ENCODE measurements around the gene HMGA1.
"Not testable (repeated sequence)": the region's sequence is repeated elsewhere in the genome, so short reads cannot be mapped to it uniquely, and the experiment has no call there.

DNA sequence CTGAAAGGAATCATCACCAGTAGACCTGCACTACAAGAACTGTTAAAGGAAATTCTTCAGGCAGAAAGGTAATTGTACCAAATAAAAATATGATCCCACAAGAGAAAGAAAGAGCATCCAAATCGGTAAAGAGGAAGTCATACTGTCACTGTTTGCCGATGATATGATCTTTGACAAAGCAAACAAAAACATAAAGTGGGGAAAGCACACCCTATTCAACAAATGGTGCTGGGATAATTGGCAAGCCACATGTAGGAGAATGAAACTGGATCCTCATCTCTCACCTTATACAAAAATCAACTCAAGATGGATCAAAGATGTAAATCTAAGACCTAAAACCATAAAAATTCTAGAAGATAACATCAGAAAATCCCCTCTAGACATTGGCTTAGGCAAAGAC lies 15.7 kb downstream of the HMGA1 start:
- not testable (repeated sequence) for TF ChIP-seq RCOR1 (IDR thresholded peaks at IDR 0.05; ENCODE audit: low read length); SIN3A (IDR thresholded peaks at IDR 0.05; ENCODE audit: borderline replicate concordance, low read depth, low read length); POLR2AphosphoS5 (IDR thresholded peaks at IDR 0.05; ENCODE audit: low read depth, low read length); RAD21 (IDR thresholded peaks at IDR 0.05; ENCODE audit: low read length); EP300 (IDR thresholded peaks at IDR 0.05; ENCODE audit: borderline replicate concordance in 1 of 2, low read depth in 1 of 2, low read length in 1 of 2); FOXJ3 (CRISPR knock-in tag; IDR thresholded peaks at IDR 0.05); MEF2A (IDR thresholded peaks at IDR 0.05; ENCODE audit: borderline replicate concordance, low read depth)
- TF ChIP-seq, protein P1, sequence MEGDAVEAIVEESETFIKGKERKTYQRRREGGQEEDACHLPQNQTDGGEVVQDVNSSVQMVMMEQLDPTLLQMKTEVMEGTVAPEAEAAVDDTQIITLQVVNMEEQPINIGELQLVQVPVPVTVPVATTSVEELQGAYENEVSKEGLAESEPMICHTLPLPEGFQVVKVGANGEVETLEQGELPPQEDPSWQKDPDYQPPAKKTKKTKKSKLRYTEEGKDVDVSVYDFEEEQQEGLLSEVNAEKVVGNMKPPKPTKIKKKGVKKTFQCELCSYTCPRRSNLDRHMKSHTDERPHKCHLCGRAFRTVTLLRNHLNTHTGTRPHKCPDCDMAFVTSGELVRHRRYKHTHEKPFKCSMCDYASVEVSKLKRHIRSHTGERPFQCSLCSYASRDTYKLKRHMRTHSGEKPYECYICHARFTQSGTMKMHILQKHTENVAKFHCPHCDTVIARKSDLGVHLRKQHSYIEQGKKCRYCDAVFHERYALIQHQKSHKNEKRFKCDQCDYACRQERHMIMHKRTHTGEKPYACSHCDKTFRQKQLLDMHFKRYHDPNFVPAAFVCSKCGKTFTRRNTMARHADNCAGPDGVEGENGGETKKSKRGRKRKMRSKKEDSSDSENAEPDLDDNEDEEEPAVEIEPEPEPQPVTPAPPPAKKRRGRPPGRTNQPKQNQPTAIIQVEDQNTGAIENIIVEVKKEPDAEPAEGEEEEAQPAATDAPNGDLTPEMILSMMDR (IDR thresholded peaks at IDR 0.05): not testable (repeated sequence)
- TF ChIP-seq, protein P2, sequence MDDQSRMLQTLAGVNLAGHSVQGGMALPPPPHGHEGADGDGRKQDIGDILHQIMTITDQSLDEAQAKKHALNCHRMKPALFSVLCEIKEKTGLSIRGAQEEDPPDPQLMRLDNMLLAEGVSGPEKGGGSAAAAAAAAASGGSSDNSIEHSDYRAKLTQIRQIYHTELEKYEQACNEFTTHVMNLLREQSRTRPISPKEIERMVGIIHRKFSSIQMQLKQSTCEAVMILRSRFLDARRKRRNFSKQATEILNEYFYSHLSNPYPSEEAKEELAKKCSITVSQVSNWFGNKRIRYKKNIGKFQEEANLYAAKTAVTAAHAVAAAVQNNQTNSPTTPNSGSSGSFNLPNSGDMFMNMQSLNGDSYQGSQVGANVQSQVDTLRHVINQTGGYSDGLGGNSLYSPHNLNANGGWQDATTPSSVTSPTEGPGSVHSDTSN (IDR thresholded peaks at IDR 0.05): not testable (repeated sequence)
